K562 (cell line): Measurements from ENCODE around the gene PIGC. TPM values are rescaled to one million over a fixed set of nuclear protein-coding genes. Genes with fewer than 3 reads are reported as not detected.

ENCODE experiments used
- CEBPZ ChIP-seq: fragments of 150-350 bp; IDR thresholded peaks from 2 replicates; pipeline ENCODE4 v1.6.1; 2014; ENCODE audit warnings: low read depth, mild to moderate bottlenecking, low read length, borderline replicate concordance
- GABPB1 ChIP-seq: sonication (generic); formaldehyde crosslinking; IDR thresholded peaks from 2 replicates; pipeline ENCODE4 v1.8.0; 2022; ENCODE audit warnings: mild to moderate bottlenecking, missing genetic modification reagents
- HLTF ChIP-seq: fragments of 450-650 bp; IDR thresholded peaks from 2 replicates; pipeline ENCODE4 v1.6.1; 2016
- PKNOX1 ChIP-seq: fragments of 450-650 bp; IDR thresholded peaks from 2 replicates; pipeline ENCODE4 v1.6.1; 2016
- SRF ChIP-seq, 2 experiments: fragments of 250-450, 450-650 bp in 1 of 2; sonication (Bioruptor Pico) in 1 of 2; sonication (generic) in 1 of 2; formaldehyde crosslinking; IDR thresholded peaks; 2 replicates each; pipeline versions ENCODE4 v1.5.0 to v1.5.1; 2020 to 2022; ENCODE audit warnings: mild to moderate bottlenecking in 1 of 2, missing genetic modification reagents in 1 of 2
- TCF7L2 ChIP-seq: fragments of 150-350 bp; IDR thresholded peaks from 2 replicates; pipeline ENCODE4 v1.6.1; 2016; ENCODE audit warnings: low read depth, mild to moderate bottlenecking, low read length, moderate library complexity
- ZNF232 ChIP-seq: sonication (generic); formaldehyde crosslinking; IDR thresholded peaks from 2 replicates; pipeline ENCODE4 v1.8.0; 2022; ENCODE audit warnings: mild to moderate bottlenecking, missing genetic modification reagents
- ZNF277 ChIP-seq: fragments of 250-450 bp; sonication (Bioruptor Pico); IDR thresholded peaks from 2 replicates; pipeline ENCODE4 v1.8.0; 2022; ENCODE audit warnings: inconsistent platforms, mild to moderate bottlenecking, moderate library complexity, borderline replicate concordance
- ZNF57 ChIP-seq: fragments of 450-650 bp; formaldehyde crosslinking; IDR thresholded peaks from 2 replicates; pipeline ENCODE4 v1.4.0; 2020; ENCODE audit warnings: mild to moderate bottlenecking, moderate library complexity
- polyA plus RNA-seq, 8 experiments: library from polyadenylated mRNA; depleted of rRNA in 4 of 8; stranded (reverse) in 5 of 8; unstranded in 3 of 8; fragments of >200 nt; fragmentation: Nextera tagmentation in 2 of 8; fragmentation: Illumina TruSeq in 1 of 8; extraction: Ambion mirVana in 2 of 8; extraction: Trizol in 1 of 8; gene quantifications; 2 replicates each; pipeline versions ENCODE4 v1.2.1 to v1.2.3, GENCODE V29; 2011 to 2014; ENCODE audit warnings: inconsistent platforms in 1 of 8, missing spikeins in 1 of 8
- total RNA-seq, 7 experiments: library from RNA; depleted of rRNA in 6 of 7; stranded (reverse); fragments of >200 nt in 6 of 7; fragmentation: Illumina TruSeq in 2 of 7; extraction: Trizol in 2 of 7; gene quantifications; 2 replicates each; pipeline versions ENCODE4 v1.2.1 to v1.2.3, GENCODE V29; 2011 to 2021; ENCODE audit warnings: low replicate concordance in 1 of 7
- TF ChIP-seq, protein P1 (sequence below): conservative IDR thresholded peaks from 2 replicates; pipeline ENCODE4 v1.6.1; 2011; ENCODE audit warnings: low read depth, mild to moderate bottlenecking, low read length; ENCODE audit not compliant: control insufficient read depth
- TF ChIP-seq, protein P2 (sequence below): fragments of 450-650 bp; IDR thresholded peaks from 2 replicates; pipeline ENCODE4 v1.6.1; 2017; ENCODE audit warnings: antibody characterized with exemption, mild to moderate bottlenecking
- TF ChIP-seq, protein P3 (sequence below): sonication (generic); formaldehyde crosslinking; IDR thresholded peaks from 2 replicates; pipeline ENCODE4 v1.4.0; 2020; ENCODE audit warnings: mild to moderate bottlenecking, missing genetic modification reagents

The PIGC gene
- total and polyA plus RNA-seq, 9 of the 15 experiments (the other 6 are each of a cell fraction or from before 2014, with no cell fraction given), result 30.5 to 97.9 (median 54.7) TPM

DNA sequence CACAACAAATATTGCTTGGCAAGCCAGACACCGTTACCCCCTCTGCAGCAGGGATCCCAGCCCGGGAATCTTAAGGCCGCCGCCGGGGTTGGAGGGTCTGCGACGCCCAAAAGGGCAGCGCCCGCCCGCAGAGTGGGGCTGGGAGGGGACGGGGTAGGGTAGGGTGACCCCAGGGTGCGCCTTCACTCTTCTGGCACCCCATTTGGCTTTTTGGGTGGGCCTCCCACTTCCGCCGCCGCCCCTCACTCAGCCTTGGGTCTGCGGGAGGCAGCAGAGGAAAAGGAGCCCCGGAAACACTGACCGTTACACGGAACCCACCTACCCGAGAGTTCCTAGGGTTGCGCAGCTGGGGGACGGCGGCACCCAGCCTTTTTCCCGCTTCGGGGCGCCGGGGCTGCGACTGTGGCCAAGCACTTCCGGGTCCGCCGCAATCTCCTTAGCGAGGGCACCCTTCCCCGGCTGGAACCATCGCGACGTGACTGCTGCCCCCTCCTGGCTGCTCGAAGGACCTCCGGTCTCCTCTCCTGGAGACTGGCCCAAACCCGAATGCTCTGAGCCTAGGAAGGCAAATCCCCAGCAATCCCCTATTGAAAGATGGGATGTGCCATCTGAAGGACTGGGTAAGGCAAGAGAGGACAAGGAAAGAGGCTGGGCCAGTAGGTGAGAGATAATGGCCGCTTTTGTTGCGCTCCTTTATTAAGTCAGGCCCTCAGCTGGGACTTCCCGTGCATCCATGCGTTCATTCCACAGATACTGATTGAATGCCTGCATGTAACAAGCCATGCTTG is at the start of gene PIGC (continued):
- TF ChIP-seq CEBPZ, result no peak
- TF ChIP-seq GABPB1 (CRISPR knock-in tag), result peak; percentile 95
- no peak for TF ChIP-seq ZNF57
- peak in 1 of 2 experiments; percentile 60; a peak in 1 of 4 replicates for TF ChIP-seq SRF (CRISPR knock-in tag; IDR thresholded peaks at IDR 0.05)
- TF ChIP-seq, protein P1, sequence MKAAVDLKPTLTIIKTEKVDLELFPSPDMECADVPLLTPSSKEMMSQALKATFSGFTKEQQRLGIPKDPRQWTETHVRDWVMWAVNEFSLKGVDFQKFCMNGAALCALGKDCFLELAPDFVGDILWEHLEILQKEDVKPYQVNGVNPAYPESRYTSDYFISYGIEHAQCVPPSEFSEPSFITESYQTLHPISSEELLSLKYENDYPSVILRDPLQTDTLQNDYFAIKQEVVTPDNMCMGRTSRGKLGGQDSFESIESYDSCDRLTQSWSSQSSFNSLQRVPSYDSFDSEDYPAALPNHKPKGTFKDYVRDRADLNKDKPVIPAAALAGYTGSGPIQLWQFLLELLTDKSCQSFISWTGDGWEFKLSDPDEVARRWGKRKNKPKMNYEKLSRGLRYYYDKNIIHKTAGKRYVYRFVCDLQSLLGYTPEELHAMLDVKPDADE, result peak; percentile 79
- TF ChIP-seq PKNOX1, result no peak
- no peak for TF ChIP-seq ZNF277
- 0 out of 2 replicates have a peak, but pooled peaks have one; percentile 68 for TF ChIP-seq HLTF
- TF ChIP-seq, protein P2, sequence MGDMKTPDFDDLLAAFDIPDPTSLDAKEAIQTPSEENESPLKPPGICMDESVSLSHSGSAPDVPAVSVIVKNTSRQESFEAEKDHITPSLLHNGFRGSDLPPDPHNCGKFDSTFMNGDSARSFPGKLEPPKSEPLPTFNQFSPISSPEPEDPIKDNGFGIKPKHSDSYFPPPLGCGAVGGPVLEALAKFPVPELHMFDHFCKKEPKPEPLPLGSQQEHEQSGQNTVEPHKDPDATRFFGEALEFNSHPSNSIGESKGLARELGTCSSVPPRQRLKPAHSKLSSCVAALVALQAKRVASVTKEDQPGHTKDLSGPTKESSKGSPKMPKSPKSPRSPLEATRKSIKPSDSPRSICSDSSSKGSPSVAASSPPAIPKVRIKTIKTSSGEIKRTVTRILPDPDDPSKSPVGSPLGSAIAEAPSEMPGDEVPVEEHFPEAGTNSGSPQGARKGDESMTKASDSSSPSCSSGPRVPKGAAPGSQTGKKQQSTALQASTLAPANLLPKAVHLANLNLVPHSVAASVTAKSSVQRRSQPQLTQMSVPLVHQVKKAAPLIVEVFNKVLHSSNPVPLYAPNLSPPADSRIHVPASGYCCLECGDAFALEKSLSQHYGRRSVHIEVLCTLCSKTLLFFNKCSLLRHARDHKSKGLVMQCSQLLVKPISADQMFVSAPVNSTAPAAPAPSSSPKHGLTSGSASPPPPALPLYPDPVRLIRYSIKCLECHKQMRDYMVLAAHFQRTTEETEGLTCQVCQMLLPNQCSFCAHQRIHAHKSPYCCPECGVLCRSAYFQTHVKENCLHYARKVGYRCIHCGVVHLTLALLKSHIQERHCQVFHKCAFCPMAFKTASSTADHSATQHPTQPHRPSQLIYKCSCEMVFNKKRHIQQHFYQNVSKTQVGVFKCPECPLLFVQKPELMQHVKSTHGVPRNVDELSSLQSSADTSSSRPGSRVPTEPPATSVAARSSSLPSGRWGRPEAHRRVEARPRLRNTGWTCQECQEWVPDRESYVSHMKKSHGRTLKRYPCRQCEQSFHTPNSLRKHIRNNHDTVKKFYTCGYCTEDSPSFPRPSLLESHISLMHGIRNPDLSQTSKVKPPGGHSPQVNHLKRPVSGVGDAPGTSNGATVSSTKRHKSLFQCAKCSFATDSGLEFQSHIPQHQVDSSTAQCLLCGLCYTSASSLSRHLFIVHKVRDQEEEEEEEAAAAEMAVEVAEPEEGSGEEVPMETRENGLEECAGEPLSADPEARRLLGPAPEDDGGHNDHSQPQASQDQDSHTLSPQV, result peak; percentile 50; the same call in 1 of the 2 replicates
- TF ChIP-seq, protein P3, sequence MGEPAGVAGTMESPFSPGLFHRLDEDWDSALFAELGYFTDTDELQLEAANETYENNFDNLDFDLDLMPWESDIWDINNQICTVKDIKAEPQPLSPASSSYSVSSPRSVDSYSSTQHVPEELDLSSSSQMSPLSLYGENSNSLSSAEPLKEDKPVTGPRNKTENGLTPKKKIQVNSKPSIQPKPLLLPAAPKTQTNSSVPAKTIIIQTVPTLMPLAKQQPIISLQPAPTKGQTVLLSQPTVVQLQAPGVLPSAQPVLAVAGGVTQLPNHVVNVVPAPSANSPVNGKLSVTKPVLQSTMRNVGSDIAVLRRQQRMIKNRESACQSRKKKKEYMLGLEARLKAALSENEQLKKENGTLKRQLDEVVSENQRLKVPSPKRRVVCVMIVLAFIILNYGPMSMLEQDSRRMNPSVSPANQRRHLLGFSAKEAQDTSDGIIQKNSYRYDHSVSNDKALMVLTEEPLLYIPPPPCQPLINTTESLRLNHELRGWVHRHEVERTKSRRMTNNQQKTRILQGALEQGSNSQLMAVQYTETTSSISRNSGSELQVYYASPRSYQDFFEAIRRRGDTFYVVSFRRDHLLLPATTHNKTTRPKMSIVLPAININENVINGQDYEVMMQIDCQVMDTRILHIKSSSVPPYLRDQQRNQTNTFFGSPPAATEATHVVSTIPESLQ (CRISPR knock-in tag), result peak; percentile 92; the same call in 1 of the 2 replicates
- 0 out of 2 replicates have a peak, but pooled peaks have one; percentile 34 for TF ChIP-seq ZNF232 (CRISPR knock-in tag)
- no peak for TF ChIP-seq TCF7L2
